ENCODE results near the gene TPRG1.

DNA sequence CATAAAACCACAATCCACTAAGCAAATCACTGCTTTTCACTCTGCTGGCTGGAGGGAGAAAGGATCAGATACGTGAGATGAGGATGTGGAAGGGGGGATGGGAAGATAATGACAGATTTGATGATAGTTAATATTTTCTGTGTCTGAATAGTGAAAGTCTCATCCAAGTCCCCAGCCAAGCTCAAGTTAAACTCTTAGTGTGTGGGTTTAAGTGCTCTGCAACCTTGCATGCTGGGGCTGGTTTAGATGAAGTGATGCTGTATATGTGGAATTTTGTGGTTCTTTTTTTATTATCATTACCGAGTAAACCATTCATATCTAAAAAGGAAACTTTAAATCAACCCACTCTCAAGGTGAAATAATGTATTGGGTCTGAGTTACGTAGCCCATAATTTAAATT, 111.0 kb downstream of the TPRG1 start:
- no peak for TF ChIP-seq POLR2A (IDR thresholded peaks at IDR 0.05)
- TF ChIP-seq, protein P1, sequence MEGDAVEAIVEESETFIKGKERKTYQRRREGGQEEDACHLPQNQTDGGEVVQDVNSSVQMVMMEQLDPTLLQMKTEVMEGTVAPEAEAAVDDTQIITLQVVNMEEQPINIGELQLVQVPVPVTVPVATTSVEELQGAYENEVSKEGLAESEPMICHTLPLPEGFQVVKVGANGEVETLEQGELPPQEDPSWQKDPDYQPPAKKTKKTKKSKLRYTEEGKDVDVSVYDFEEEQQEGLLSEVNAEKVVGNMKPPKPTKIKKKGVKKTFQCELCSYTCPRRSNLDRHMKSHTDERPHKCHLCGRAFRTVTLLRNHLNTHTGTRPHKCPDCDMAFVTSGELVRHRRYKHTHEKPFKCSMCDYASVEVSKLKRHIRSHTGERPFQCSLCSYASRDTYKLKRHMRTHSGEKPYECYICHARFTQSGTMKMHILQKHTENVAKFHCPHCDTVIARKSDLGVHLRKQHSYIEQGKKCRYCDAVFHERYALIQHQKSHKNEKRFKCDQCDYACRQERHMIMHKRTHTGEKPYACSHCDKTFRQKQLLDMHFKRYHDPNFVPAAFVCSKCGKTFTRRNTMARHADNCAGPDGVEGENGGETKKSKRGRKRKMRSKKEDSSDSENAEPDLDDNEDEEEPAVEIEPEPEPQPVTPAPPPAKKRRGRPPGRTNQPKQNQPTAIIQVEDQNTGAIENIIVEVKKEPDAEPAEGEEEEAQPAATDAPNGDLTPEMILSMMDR (IDR thresholded peaks at IDR 0.05): no peak

Data from right lobe of liver (tissue), 4 donors.